SH-SY5Y (cell line): Measurements from ENCODE around the gene SAMD14.

ENCODE experiments used
- GATA2 ChIP-seq: IDR thresholded peaks from 2 replicates; pipeline ENCODE4 v1.6.1; 2011; ENCODE audit warnings: mild to moderate bottlenecking, low read depth, low read length
- GATA3 ChIP-seq: IDR thresholded peaks from 2 replicates; pipeline ENCODE4 v1.6.1; 2011; ENCODE audit warnings: low read depth, mild to moderate bottlenecking, low read length, moderate library complexity

GRCh38 chr17:50176559-50177357 is 46.8 kb upstream of the SAMD14 start:
- TF ChIP-seq GATA2 (no peak), GATA3 (no peak)
